HT1080 (cell line): Measurements from ENCODE around the gene LRRC8B. TPM values are rescaled to one million over a fixed set of nuclear protein-coding genes. Genes with fewer than 3 reads are reported as not detected.
A peak's percentile ranks its signal among the peaks of the same experiment; 100 is the strongest.

ENCODE experiments used
- DNase-seq: peaks from one replicate; pipeline ENCODE4 v3.0.0-alpha.2; 2015; ENCODE audit warnings: low read depth
- total RNA-seq: library from RNA; depleted of rRNA; stranded (reverse); fragments of >200 nt; shearing (Covaris generic); gene quantifications from 2 replicates; pipeline ENCODE4 v1.2.3, GENCODE V29; 2014; rRNA removed

The LRRC8B gene
- total RNA-seq, 1 experiment from 2014 or later, result 1.3 TPM

GRCh38 chr1:89631816-89632656, 107.4 kb downstream of the LRRC8B start:
- no peak for DNase-seq

GRCh38 chr1:89632657-89633247, 108.1 kb downstream of the LRRC8B start, which contains the start of gene LRRC8C:
Gene LRRC8C (plus strand): TSS chr1:89633120. CDS start chr1:89686474, 53,354 bp downstream.
- DNase-seq, result peak; percentile 66

GRCh38 chr1:89633248-89633799, 108.7 kb downstream of the LRRC8B start:
- peak; percentile 53 for DNase-seq

- DNase-seq, result peak; percentile 30
These were observed 109.4 kb downstream of the LRRC8B start for GRCh38 chr1:89633800-89634625.

GRCh38 chr1:89635825-89636815, 111.5 kb downstream of the LRRC8B start:
- peak; percentile 80 for DNase-seq

GRCh38 chr1:89637496-89637895, 112.9 kb downstream of the LRRC8B start:
- DNase-seq, result no peak

- DNase-seq, result no peak
These were observed 115.8 kb downstream of the LRRC8B start for GRCh38 chr1:89640440-89640839.

GRCh38 chr1:89641781-89642180, 117.2 kb downstream of the LRRC8B start:
- no peak for DNase-seq

- no peak for DNase-seq
These were observed 118.9 kb downstream of the LRRC8B start for GRCh38 chr1:89643577-89643976.

- DNase-seq, result no peak
These were observed 119.6 kb downstream of the LRRC8B start for GRCh38 chr1:89644119-89644814.

GRCh38 chr1:89646259-89646658, 121.6 kb downstream of the LRRC8B start:
- no peak for DNase-seq

Other genes starting within 250 kb of the LRRC8B start
- gene GBP6, start 160.8 kb upstream of the LRRC8B start, total RNA-seq, result not detected in 2 replicates
- gene LRRC8C, start 108.3 kb downstream of the LRRC8B start, total RNA-seq, result 10.6 and 11.2 TPM in 2 replicates